ENCODE results near the gene AACS.

The AACS gene

DNA sequence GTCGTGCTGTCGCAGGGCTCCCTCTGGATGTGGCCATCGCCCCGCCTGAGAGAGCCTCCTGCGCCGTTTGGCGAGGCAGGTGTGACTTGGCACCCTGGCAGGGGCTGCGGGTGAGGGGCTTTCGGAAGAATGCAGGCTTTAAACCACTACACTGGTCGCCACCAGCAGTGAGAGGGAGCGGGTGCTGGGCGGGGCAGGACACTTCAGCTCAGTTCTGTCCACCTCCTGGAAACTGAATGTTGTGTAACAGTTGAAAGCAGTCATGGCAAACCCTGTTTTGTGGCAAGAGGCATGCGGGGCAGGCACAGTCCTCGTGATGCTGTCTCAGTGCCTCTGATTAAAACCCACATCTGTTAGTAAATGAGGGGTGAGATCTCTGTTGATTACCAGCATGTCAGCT, 55.9 kb downstream of the AACS start:
- H3K27ac ChIP-seq (ENCODE audit: low read depth, low read length): no peak overlapping the region
- no peaks in the 10 kb centered on the region for H3K27me3 ChIP-seq (ENCODE audit: control insufficient read depth, low read length)
- TF ChIP-seq EZH2phosphoT487 (IDR thresholded peaks at IDR 0.05; ENCODE audit: borderline replicate concordance, low read length) (no peak), CTCF (IDR thresholded peaks at IDR 0.05; ENCODE audit: low read depth, low read length, poor library complexity, severe bottlenecking) (no peak)
- H3K9me3 ChIP-seq (ENCODE audit: control insufficient read depth, insufficient read depth, low read length): no peaks in the 10 kb centered on the region
- H3K4me1 ChIP-seq (ENCODE audit: control insufficient read depth, low read length): no peaks in the 10 kb centered on the region
- no peaks in the 10 kb centered on the region for H3K79me2 ChIP-seq (ENCODE audit: control insufficient read depth, low read length)
- H4K20me1 ChIP-seq (ENCODE audit: control insufficient read depth, insufficient read depth, low read depth, low read length): no peaks in the 10 kb centered on the region
- no peak overlapping the region for H3K4me3 ChIP-seq (ENCODE audit: low read length)
- H3K9me2 ChIP-seq (replicated peaks; ENCODE audit: control insufficient read depth, low read length): no peaks in the 10 kb centered on the region
- no peak overlapping the region for H3K4me2 ChIP-seq (ENCODE audit: low read length)
- peaks cover 18% of the 10 kb centered on the region for H3K36me3 ChIP-seq (ENCODE audit: control insufficient read depth, low read length)
- H3F3A ChIP-seq (ENCODE audit: control insufficient read depth, insufficient read depth): no peaks in the 10 kb centered on the region

DNA sequence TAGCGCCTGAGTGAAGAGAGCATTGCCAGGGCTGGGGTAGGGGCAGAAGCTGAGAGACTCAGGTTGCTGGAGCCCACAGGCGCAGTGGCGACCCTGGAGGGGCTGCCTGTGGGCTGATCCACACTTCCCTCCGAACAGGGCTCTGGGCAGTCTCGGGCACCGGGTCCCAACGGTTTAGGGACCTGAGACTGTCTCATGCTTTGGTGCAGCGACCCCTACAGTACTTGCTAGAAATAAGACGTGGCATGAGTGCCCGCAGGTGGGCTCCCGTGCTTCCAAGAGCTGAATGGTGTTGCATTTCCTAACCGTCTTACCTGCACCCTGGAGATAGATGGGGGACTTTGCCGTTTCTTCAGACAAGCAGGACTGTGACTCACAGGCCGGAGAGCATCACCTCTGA, 57.4 kb downstream of the AACS start:
- Histone ChIP-seq H3K79me2 (ENCODE audit: control insufficient read depth, low read length) (no peaks in the 10 kb centered on the region), H3K27ac (ENCODE audit: low read depth, low read length) (no peak overlapping the region), H3F3A (ENCODE audit: control insufficient read depth, insufficient read depth) (no peaks in the 10 kb centered on the region), H3K27me3 (ENCODE audit: control insufficient read depth, low read length) (no peaks in the 10 kb centered on the region), H3K4me1 (ENCODE audit: control insufficient read depth, low read length) (no peaks in the 10 kb centered on the region), H4K20me1 (ENCODE audit: control insufficient read depth, insufficient read depth, low read depth, low read length) (no peaks in the 10 kb centered on the region), H3K9me3 (ENCODE audit: control insufficient read depth, insufficient read depth, low read length) (no peaks in the 10 kb centered on the region), H3K4me2 (ENCODE audit: low read length) (no peak overlapping the region), H3K36me3 (ENCODE audit: control insufficient read depth, low read length) (peaks cover 18% of the 10 kb centered on the region), H3K9me2 (replicated peaks; ENCODE audit: control insufficient read depth, low read length) (no peaks in the 10 kb centered on the region), H3K4me3 (ENCODE audit: low read length) (no peak overlapping the region)
- TF ChIP-seq CTCF (IDR thresholded peaks at IDR 0.05; ENCODE audit: low read depth, low read length, poor library complexity, severe bottlenecking) (no peak), EZH2phosphoT487 (IDR thresholded peaks at IDR 0.05; ENCODE audit: borderline replicate concordance, low read length) (no peak)

GRCh38 chr12:125124320-125124966, 59.2 kb downstream of the AACS start:
- no peaks in the 10 kb centered on the region for H3K79me2 ChIP-seq (ENCODE audit: control insufficient read depth, low read length)
- H3K9me3 ChIP-seq (ENCODE audit: control insufficient read depth, insufficient read depth, low read length): no peaks in the 10 kb centered on the region
- no peaks in the 10 kb centered on the region for H3F3A ChIP-seq (ENCODE audit: control insufficient read depth, insufficient read depth)
- H3K27me3 ChIP-seq (ENCODE audit: control insufficient read depth, low read length): no peaks in the 10 kb centered on the region
- no peak overlapping the region for H3K4me2 ChIP-seq (ENCODE audit: low read length)
- H3K9me2 ChIP-seq (replicated peaks; ENCODE audit: control insufficient read depth, low read length): no peaks in the 10 kb centered on the region
- no peak overlapping the region for H3K27ac ChIP-seq (ENCODE audit: low read depth, low read length)
- no peaks in the 10 kb centered on the region for H3K4me1 ChIP-seq (ENCODE audit: control insufficient read depth, low read length)
- TF ChIP-seq CTCF (IDR thresholded peaks at IDR 0.05; ENCODE audit: low read depth, low read length, poor library complexity, severe bottlenecking) (no peak), EZH2phosphoT487 (IDR thresholded peaks at IDR 0.05; ENCODE audit: borderline replicate concordance, low read length) (no peak)
- no peak overlapping the region for H3K4me3 ChIP-seq (ENCODE audit: low read length)
- peaks cover 16% of the 10 kb centered on the region for H3K36me3 ChIP-seq (ENCODE audit: control insufficient read depth, low read length)
- no peaks in the 10 kb centered on the region for H4K20me1 ChIP-seq (ENCODE audit: control insufficient read depth, insufficient read depth, low read depth, low read length)

Data from DOHH2 (cell line).